Subcutaneous adipose tissue (tissue), 4 donors: ENCODE results near the gene LMX1B. TPM values are rescaled to one million over a fixed set of nuclear protein-coding genes. Genes with fewer than 3 reads are reported as not detected.

Source experiments
- CTCF ChIP-seq: fragments of 450-650 bp; IDR thresholded peaks from one replicate; pipeline ENCODE4 v1.5.1; 2016; ENCODE audit warnings: low read depth, mild to moderate bottlenecking, control low read depth, antibody characterized with exemption, moderate library complexity
- total RNA-seq, 4 donors: library from RNA; depleted of rRNA; stranded (reverse); fragments of >200 nt; gene quantifications; one replicate each; pipeline ENCODE4 v1.1.0, GENCODE V29; 2016

LMX1B gene
- total RNA-seq, 4 donors from 2014 or later = 0.38 to 1.1 (median 0.51) TPM; not detected in 1

GRCh38 chr9:126693428-126693944, 79.8 kb downstream of the LMX1B start:
- TF ChIP-seq CTCF = no peak

GRCh38 chr9:126694206-126695081, 80.7 kb downstream of the LMX1B start:
- no peak for TF ChIP-seq CTCF

- no peak for TF ChIP-seq CTCF
Measured at GRCh38 chr9:126695186-126695585, 81.5 kb downstream of the LMX1B start.

- no peak for TF ChIP-seq CTCF
Measured at GRCh38 chr9:126695701-126696400, 82.1 kb downstream of the LMX1B start.

GRCh38 chr9:126696401-126697145, 82.8 kb downstream of the LMX1B start:
- no peak for TF ChIP-seq CTCF

GRCh38 chr9:126697330-126697729, 83.6 kb downstream of the LMX1B start:
- no peak for TF ChIP-seq CTCF
